HG03432 (cell line): Measurements from ENCODE around the gene NTN5.
"Not testable (repeated sequence)": the region's sequence is repeated elsewhere in the genome, so short reads cannot be mapped to it uniquely, and the experiment has no call there.

Experiments used
- ATAC-seq: cut with Tn5 transposase; IDR thresholded peaks from one replicate; pipeline ENCODE4 v1.9.1; 2021; ENCODE audit warnings: mild to moderate bottlenecking, moderate library complexity; ENCODE audit not compliant: unreplicated experiment

NTN5 gene, protein sequence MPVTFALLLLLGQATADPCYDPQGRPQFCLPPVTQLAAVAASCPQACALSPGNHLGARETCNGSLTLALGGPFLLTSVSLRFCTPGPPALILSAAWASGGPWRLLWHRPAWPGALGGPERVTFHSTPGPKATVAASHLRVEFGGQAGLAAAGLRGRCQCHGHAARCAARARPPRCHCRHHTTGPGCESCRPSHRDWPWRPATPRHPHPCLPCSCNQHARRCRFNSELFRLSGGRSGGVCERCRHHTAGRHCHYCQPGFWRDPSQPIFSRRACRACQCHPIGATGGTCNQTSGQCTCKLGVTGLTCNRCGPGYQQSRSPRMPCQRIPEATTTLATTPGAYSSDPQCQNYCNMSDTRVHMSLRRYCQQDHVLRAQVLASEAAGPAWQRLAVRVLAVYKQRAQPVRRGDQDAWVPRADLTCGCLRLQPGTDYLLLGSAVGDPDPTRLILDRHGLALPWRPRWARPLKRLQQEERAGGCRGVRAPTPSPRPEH

DNA sequence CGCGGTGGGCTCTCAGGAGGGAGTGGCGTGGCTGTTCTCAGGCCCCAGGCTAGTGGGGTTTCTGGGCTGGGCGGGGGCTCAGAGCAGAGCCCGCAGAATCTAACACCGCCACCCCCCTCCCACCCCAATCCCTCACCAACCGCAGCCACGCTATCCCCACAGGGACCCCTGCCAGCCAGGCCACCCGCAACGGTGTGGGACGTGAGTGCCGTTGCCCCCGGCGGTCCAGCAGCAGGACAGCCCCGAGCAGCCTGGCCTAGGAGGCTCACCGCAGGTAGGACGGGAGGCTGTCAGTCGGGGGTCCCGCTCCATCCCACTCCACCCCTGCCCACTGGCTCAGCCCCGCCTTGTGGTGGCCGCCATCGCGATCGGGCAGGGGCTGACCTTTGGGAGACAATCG, at the start of gene NTN5:
Gene NTN5 (minus strand): TSS at position 24 of the 400 bp plus-strand sequence. CDS start 2,031 bp downstream, outside the sequence.
- no peak for ATAC-seq

DNA sequence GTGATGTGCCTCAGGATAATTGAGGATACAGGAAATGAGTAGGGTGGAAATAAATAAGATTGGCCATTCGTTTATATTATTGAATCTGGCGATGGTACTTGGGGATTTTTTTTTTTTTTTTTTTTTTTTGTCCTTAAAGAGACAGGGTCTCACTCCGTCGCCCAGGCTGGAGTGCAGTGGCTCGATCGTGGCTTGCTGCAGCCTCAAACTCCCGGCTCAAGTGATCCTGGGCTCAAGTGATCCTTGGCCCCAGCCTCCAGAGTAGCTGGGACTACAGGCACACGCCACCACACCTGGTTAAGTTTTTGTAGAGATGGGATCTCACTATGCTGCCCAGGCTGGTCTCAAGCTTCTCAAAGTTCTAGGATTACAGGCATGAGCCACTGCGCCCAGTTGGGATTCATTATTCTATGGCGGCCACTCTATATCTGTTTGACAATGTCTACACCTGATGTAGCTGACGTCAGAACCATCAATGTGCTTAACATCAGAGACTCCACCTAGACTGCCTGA, 49.4 kb upstream of the NTN5 start:
- ATAC-seq, result no peak

DNA sequence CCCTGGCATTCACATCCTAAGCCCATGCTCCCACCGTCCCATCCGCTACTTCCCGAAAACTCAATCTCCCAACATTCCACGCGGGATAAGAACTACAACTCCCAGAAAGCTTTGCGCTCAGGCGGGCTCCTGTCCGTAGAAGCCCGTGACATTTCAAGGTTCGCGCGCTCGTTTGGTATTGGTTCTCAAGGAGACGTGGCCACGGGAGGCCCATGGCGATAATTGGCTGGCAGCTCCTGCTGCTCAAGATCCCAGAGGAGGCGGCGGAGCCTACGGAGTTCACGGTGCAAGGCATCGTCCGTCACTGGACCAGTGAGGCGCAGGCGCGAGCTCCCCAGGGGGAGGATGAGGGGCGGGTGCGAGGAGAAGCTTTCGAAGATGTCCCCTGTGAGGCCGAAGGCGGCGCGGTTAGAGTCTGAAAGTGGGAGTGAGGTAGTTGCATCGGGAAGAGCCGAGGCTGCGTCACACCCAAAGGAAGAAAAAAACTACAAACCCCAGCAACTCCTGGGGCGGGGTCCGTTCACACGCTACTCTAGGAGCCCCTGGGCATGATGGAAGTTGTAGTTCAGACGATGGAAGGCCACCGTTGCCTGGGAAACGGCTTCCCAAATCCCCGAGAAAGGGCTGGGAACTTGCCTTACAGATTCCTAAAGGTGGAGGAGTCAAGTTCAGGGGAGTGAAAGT, 47.9 kb upstream of the NTN5 start:
- ATAC-seq, result peak; percentile 82

DNA sequence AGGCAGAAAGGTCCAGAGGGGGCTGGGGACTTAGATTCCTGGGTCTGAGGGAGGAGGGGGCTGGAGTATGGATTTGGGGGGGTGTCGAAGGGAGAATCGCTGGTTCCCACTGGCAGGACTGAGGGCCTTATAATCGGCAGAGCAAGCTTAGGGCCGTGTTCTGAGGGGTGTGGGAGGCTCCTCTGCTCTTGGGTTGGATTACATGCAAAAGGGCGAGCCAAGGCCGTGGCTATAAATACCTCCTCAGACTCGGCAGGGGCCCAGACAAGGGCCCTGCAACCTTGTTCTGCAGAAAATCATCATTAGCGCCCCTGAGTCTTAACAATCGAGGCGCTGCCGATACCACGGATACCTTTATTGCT, 47.4 kb upstream of the NTN5 start:
- ATAC-seq, result no peak

DNA sequence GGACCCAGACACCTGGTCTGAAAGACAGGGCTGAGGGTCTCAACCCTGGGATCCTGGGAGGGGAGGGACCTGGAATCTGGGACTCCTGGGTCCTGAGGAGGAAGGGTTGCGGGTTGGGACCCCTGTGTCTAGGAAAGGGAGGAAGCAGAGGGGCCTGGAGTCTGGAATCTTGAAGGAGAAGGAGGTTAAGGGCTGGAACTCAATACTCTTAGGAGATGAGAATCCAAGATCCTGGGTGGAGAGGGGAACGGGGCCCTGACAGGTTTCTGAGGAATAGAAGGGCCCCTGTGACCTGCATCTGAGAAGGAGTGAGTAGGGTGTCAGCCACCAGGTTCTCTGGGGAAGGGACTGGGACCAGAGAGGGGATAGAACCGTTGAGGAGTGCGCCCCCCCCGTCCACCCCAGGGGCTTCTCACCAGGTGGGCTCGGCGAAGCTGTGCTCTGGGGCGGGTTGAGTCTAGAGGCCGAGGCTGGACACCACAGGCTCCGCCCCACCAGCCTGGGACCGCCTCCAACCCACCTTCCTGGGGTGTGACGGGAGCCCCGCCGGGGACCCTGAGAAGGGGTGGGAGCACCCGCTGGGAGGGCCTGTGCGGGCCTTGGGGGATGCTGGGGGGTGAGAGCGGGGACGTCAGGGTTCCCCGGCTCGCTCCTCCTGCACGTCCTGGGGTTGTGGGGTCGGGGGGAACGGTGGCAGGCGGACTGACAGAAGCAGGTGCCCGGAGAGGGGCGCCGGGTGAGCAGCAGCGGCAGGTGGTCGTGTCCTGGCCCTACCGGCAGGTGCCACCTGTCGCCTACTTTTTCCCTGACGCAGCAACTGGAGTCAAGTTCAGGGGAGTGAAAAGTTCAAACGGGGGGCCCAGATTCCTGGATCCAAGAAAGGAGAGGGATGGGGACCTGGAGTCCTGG, 46.7 kb upstream of the NTN5 start, which contains the start of gene MAMSTR:
Gene MAMSTR (minus strand): TSS at position 463 of the 909 bp plus-strand sequence. CDS start 694 bp downstream, outside the sequence.
- ATAC-seq, result no peak

DNA sequence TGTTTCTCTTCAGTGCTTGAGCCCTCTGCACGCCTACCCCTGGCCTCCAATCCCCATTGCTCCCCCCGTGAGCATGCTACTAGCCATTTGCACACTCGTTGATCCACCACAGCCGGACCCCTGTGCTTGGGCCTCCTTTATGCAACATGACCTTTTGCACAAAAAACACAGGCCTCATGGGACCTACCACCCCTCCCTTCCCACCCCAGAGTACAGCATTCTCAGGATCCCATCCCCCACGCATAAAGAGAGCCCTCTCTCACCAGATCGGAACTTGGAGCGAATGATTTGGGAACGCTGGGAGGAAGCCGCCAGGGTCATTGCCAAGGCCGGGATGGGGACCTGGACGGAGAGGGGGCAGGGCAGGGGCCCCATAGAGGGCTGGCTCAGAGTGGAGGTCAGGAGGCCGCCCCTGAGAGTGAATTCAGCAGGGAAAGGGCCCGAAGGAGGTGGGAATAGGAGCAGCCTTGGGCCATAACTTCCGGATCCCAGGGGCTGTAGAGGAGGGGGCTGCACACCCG, 46.0 kb upstream of the NTN5 start:
- ATAC-seq, result no peak

DNA sequence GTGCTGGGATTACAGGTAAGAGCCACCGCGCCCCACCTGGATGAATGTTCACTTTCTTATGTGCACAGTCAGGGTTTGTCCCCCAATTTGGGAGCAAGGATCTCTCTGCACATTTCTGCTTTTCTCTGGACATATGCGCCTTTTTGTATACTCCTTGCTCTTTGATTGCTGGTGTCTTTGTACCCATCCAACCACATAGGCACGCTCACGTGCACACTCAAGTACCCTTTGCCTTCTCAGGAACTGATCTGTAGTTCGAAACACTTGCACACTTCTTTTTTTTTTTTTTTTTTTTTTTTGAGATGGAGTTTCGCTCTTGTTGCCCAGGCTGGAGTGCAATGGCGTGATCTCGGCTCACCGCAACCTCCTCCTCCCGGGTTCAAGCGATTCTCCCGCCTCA, 45.3 kb upstream of the NTN5 start:
- ATAC-seq, result not testable (repeated sequence)

DNA sequence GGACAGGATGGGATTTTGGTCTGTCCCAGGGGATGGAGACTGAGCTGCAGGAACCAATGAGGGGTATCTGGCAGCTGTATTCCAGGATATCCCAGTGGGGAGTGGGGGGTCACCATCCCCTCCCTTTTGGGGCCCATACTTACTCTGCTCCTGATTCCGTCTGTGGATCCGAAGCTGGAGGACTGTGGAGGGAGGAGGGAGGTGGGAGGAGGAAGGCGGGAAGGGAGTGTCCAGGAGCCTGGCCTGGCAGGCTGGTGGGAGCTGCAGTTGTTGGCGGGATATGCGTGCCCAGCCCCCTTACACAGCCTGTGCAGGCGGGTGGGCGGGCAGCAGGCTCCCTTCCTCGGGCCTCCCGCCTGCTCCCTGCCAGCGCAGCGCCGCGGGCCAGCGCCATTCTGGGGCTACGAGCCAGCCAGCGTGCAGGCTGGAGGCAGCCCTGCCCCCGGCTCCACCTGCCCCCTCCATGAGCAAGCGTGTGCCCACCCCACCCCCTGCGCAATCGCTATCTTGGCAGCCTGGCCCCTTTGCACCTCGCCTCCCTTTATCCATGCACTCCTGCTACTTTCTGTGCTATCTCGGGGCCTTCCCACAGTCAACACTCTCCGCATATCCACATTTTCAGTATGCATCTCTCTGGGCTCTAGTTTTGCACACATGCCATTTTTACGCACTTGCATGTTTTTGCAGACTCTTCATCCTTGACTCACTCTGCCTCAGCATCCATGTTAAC, 43.9 kb upstream of the NTN5 start:
- no peak for ATAC-seq

DNA sequence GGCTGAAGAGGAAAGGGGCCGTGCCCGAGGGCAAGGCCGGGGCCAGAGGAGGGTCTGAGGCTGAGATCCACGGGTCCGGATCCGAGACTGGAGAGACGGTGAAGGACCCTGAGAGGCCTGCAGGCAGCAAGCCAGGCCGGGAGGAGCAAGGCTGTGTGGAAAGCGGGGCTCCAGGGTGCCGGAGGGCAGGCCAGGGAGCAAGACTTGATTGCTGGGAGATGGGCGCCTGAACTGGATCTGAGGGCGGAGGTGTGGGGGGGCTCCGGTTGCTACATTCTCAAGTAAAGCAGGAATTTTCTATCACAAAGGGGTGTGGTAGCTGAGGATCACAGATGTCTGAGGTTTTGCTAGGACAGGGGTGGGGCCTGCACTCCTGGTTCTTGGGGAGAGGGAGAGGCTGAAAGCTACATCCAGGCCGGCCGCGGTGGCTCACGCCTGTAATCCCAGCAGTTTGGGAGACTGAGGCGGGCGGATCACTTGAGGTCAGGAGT, 42.9 kb upstream of the NTN5 start:
- no peak for ATAC-seq

DNA sequence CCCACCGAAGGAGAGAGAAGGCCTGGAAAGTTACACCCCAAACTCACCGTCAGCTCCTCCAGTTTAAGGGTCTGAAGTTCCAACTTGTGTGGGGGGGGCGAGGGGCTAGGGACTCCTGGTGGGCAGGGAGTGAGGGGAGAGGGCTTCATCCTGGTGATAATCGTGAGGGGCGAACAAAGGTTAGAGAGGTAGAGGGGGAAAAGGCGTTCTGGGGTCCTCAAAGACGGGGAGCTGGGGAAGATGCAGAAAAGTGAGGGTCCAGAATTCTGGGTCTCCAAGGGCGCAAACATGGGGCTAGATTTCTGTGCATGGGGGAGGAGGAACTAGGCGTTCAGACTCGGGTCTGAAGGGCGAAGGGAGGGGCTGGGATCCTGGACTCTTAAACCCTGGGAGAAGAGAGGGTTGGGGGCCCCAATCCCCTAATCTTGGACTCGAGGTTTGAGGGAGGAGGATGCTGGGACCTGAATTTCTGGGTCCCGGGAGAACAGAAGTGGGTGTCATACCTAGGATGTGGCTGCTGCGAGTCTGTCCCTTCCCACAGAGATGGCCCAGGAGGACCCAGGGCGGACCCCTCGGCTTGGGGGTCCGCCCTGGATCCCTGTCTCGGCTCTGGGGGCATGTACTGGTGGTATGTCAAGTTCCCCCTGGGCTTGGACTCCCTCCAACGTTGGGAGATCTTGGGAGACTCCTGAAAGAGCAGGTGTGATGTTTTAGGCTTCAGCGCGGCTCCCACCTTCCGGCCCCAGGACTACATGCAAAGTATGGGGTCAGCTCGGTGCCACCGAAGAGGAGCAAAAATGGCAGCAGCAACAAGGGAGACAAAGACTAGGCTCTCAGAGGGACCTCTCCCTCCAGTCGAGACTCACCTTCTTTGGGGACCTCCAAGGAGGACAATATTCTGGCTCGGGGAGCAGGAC, 42.2 kb upstream of the NTN5 start:
- ATAC-seq, result no peak

DNA sequence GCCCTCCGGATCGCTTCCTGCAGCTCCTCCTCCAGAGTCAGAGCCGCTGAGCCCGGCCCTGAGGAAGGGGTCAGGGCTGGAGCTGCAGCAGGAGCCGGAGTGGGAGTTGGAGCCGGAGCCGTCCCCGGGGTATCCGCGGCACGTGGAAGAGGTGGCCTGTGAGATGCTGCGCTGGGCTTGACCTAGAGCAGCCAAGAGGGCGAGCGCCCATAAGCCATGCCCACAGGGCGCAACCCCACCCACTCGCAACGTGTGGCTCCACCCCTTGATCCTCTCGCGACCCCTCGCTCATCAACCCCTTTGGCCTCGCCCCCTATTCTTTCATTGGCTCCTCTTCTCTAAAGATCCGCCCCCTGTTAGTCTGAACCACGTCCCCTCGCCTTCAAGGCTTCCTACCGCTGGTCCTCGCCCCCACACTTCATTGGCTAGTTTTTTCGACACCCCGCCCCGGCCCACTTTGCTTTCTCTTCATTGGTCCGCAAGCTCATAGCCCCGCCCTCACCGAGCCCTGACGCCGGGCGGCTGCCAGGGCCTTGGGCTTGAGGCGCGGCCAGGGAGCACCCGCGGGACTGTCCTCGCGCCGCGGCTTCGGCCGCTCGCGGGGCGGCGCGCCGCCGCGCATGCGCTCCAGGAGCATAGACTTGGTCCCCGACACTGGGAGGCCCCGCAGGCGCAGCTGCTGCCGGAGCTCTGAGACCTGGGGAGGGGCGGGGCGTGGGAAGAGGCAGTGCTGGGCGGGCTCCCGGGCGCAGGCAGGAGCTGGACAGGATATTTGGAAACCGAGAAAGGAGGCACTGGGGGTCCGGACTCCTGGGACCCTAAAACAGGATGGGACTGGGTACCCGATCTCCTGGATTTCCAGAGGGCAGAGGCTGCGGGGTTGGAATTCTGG, 41.3 kb upstream of the NTN5 start:
- ATAC-seq, result peak; percentile 87

DNA sequence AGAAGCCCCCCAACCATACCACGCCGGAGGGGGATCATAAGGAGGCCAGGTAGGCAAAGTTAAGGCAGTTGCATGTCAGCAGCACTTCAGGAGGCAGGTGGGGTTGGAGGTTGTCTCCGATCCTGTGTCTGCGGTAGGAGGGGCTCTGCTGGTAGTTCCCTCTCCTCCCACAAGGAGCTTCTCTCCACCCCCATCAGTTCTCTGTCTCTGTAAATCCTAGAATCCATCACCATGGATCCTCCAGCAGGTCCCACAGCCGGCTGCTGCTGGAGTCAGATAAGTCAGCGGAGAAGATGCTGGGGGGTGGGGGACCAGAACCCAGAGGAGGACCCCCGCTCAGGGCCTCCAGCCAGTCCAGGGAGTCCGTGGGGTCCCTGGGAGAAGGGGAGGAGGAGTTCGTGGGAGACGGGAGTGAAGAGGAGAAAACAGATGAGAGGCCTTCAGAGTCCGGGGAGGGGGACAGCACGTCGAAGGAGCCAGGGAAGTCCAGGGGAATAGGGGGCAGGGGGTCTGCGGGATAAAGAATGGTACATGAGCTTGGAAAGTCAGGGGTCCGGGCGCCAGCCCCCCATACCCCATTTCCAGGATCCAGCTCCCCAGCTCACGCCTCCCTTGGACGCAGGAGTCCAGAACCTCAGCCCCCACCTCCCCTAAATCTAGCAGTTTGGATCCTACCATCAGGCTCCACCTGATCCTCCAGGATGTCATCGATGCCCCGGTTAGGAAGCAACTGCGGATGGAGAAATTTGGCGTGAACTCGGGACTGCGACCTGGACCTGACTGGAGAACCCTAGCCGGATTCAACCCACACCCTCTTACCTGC, 40.4 kb upstream of the NTN5 start:
- ATAC-seq, result no peak

DNA sequence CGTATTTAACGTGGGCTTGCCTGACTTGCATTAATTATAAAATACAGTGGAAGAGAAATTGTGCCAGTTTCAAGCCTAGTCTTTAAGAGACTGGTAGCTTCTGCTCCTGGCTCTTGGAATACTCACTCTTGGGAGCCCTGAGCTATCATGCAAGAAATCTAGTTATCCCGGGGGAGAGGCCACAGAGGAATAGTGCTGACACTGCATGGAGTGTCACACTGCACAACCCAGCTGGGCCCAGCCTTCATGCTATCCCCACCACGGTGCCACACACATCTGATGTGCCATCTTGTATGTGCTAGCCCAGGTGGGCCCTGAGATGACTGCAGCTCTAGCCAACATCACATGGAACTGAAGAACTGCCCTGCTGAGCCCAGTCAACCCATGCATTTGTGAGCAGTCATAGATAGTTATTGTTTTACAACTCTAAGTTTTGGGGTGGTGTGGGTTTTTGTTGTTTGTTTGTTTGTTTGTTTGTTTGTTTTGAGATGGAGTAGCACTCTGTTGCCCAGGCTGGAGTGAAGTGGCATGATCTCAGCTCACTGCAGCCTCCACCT, 38.4 kb upstream of the NTN5 start:
- no peak for ATAC-seq

DNA sequence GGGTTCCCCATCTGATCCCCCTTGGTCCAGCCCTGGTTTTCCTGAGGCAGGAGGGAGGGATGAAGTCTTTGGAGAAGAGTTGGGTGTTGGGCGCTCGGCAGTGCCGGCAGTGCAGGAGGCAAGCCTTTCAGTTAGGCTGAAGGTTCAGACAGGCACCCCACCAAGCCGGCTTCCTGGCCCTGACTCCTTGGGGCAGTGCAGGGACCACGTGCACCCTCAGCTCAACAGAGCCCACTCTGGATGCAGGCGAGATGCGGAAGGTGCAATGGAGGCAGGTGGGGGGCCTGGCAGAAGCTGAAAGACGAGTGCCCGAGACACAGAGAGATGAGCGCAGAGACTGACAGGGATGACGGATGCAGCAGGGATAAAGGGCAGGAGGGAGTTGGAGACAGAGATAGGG, 35.7 kb upstream of the NTN5 start:
- ATAC-seq, result no peak

DNA sequence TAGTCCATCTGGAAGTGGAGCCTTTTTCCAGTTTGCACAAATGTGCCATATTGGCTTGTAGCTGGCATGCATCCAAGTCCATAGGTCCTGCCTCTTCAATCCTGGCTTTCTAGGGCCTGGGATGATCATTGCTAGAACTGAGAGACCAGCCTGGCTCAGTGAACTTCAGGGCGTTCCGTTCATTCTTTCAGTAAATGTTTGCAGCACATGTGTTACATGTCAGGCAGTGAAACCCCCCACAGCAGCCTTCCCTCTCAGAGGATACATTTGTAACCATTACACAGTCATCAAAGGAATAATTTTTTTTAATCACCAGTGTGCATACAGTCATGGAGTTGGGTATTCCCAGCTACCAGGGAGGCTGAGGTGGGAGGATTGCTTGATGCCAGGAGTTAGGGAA, 32.6 kb upstream of the NTN5 start:
- ATAC-seq, result no peak

DNA sequence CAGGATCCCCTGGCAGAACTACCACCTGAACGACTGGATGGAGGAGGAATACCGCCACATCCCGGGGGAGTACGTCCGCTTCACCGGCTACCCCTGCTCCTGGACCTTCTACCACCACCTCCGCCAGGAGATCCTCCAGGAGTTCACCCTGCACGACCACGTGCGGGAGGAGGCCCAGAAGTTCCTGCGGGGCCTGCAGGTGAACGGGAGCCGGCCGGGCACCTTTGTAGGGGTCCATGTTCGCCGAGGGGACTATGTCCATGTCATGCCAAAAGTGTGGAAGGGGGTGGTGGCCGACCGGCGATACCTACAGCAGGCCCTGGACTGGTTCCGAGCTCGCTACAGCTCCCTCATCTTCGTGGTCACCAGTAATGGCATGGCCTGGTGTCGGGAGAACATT, 30.5 kb upstream of the NTN5 start:
- no peak for ATAC-seq

DNA sequence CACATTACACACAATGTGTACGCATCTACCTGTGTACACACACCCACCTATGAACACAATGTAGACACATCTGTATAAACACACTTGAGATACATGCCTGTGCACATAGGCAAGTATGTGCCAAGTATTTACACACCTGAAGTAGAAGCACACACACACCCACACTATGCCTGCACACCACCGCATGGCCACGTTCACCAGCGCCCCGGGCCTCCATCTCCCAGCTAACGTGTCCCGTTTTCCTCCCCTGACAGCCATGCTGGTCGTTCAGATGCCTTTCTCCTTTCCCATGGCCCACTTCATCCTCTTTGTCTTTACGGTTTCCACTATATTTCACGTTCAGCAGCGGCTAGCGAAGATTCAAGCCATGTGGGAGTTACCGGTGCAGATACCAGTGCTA, 29.9 kb upstream of the NTN5 start:
- ATAC-seq, result no peak
